Upper lobe of right lung (tissue), 1 donor: ENCODE measurements around the gene ANAPC2. TPM values are rescaled to one million over a fixed set of nuclear protein-coding genes. Genes with fewer than 3 reads are reported as not detected.
A peak's percentile ranks its signal among the peaks of the same experiment; 100 is the strongest.

Experiments used
- ATAC-seq: fragments of 200-7000 bp; cut with Tn5 transposase; one replicate; pipeline ENCODE4 v1.9.1; 2020; ENCODE audit warnings: mild to moderate bottlenecking, moderate library complexity
- DNase-seq: peaks from one replicate; pipeline ENCODE4 v3.0.0-alpha.2; 2020
- H3K27ac ChIP-seq: fragments of 200-600 bp; one replicate; pipeline ENCODE4 v1.8.0; 2022
- H3K27me3 ChIP-seq: fragments of 200-600 bp; one replicate; pipeline ENCODE4 v1.8.0; 2022; ENCODE audit warnings: mild to moderate bottlenecking
- H3K36me3 ChIP-seq: fragments of 200-600 bp; one replicate; pipeline ENCODE4 v1.8.0; 2022
- H3K4me1 ChIP-seq: fragments of 200-600 bp; one replicate; pipeline ENCODE4 v1.8.0; 2022
- H3K4me3 ChIP-seq: fragments of 200-600 bp; one replicate; pipeline ENCODE4 v1.8.0; 2022; ENCODE audit warnings: mild to moderate bottlenecking
- H3K9me3 ChIP-seq: fragments of 200-600 bp; one replicate; pipeline ENCODE4 v1.8.0; 2022
- CTCF ChIP-seq: fragments of 200-600 bp; IDR thresholded peaks from one replicate; pipeline ENCODE4 v1.8.0; 2022; ENCODE audit warnings: antibody characterized with exemption
- intact Hi-C: fragments of 100-400 bp; cut with DNase I; formaldehyde crosslinking; loops from one replicate; pipeline ENCODE4 v1.11.0; 2022
- total RNA-seq: library from RNA; stranded (reverse); fragmentation: NEBNext Ultra II Directional; extraction: Animal tissue kit (Norgen Biotek cat#: 25700); gene quantifications from one replicate; pipeline ENCODE4 v1.2.1, GENCODE V29; 2021
- donor health status: DM: no; HTN: yes; CAD: no; lungs with severe emphysema.

The ANAPC2 gene
- total RNA-seq, 1 donor from 2014 or later, result 51.4 TPM

- Histone ChIP-seq H3K9me3 (no peaks in the 10 kb centered on the region), H3K36me3 (peaks cover 39% of the 10 kb centered on the region), H3K27ac (peak overlapping the region; percentile 95), H3K4me1 (peaks cover 40% of the 10 kb centered on the region), H3K4me3 (no peak overlapping the region), H3K27me3 (no peaks in the 10 kb centered on the region)
- no peak for TF ChIP-seq CTCF
- no peak for ATAC-seq
- intact Hi-C loops, result no loop called here
- DNase-seq, result no peak
Observed at GRCh38 chr9:137190315-137190856, 2.0 kb upstream of the ANAPC2 start.

DNA sequence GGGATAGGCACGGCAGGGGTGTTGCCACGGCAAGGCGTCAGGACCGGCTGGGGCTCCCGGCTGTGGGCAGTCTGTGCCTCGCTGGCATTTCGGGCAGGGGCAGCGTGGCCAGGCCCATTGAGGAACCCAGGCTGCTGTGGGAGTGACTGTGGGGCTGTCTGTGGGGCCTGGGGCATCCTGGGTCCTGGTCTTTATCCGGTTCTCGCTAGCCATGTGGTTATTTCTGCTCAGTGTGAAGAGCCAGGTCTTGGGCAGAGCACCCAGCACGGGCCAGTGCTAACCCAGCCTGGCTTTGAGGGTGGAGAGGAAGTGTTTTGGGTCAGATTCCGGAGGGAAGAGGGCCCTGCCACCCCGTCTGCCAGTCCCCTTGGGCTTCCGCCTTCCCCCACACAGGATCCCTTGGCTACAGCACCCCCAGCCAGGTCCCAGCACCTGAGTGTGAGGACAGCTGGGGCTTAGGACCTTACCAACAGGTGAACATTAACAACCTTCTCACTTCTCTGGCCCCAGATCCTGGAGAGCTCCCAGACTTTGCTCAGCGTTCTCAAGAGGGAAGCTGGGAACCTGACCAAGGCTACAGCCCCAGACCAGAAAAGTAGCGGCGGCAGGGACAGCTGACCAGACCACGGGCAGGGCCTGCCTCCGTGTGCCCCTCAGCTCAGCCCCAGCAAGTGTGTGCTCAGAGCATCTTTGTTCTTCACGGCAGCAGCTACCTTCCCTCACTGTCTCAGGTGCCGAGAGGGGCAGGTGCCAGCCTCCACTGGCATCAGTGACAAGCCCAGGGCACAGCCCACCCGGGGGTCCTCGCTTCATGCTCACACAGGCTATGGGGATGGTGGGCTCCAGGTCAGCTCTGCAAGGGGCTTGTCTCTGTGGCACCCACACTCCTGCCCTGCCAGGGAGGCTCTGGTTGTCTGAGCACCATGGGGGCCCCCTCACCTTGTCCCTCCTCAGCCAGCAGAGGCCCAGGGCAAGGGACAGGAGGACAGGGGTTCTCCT is 1.2 kb upstream of the ANAPC2 start:
- no peaks in the 10 kb centered on the region for H3K9me3 ChIP-seq
- DNase-seq, result no peak
- no peaks in the 10 kb centered on the region for H3K27me3 ChIP-seq
- no peak for ATAC-seq
- peaks cover 40% of the 10 kb centered on the region for H3K36me3 ChIP-seq
- intact Hi-C loops, result no loop called here
- peak overlapping the region; percentile 99 for H3K4me3 ChIP-seq
- H3K4me1 ChIP-seq, result peaks cover 34% of the 10 kb centered on the region
- TF ChIP-seq CTCF, result no peak
- H3K27ac ChIP-seq, result peak overlapping the region; percentile 95

- Histone ChIP-seq H3K36me3 (peaks cover 50% of the 10 kb centered on the region), H3K4me3 (peak overlapping the region; percentile 99), H3K27ac (peak overlapping the region; percentile 95), H3K9me3 (no peaks in the 10 kb centered on the region), H3K27me3 (no peaks in the 10 kb centered on the region), H3K4me1 (peaks cover 34% of the 10 kb centered on the region)
- intact Hi-C loops, result no loop called here
- TF ChIP-seq CTCF, result no peak
- ATAC-seq, result no peak
- no peak for DNase-seq
Observed at GRCh38 chr9:137188086-137188489, 272 bp downstream of the ANAPC2 start.

GRCh38 chr9:137187386-137187785 is 974 bp downstream of the ANAPC2 start:
- Histone ChIP-seq H3K4me3 (peak overlapping the region; percentile 99), H3K27me3 (no peaks in the 10 kb centered on the region), H3K36me3 (peaks cover 57% of the 10 kb centered on the region), H3K27ac (peak overlapping the region; percentile 95), H3K4me1 (peaks cover 34% of the 10 kb centered on the region), H3K9me3 (no peaks in the 10 kb centered on the region)
- no peak for DNase-seq
- intact Hi-C loops, result no loop called here
- ATAC-seq, result no peak
- no peak for TF ChIP-seq CTCF

GRCh38 chr9:137186385-137186784 is 2.0 kb downstream of the ANAPC2 start:
- intact Hi-C loops, result no loop called here
- ATAC-seq (no peak), DNase-seq (no peak)
- peak overlapping the region; percentile 99 for H3K4me3 ChIP-seq
- no peaks in the 10 kb centered on the region for H3K9me3 ChIP-seq
- peaks cover 58% of the 10 kb centered on the region for H3K36me3 ChIP-seq
- H3K4me1 ChIP-seq, result peaks cover 34% of the 10 kb centered on the region
- H3K27me3 ChIP-seq, result no peaks in the 10 kb centered on the region
- H3K27ac ChIP-seq, result no peak overlapping the region
- no peak for TF ChIP-seq CTCF
